Lower leg skin (tissue), 4 donors: ENCODE results near the gene DNAH10. TPM values are rescaled to one million over a fixed set of nuclear protein-coding genes. Genes with fewer than 3 reads are reported as not detected.

Source experiments
- DNase-seq, 2 donors: peaks; one replicate each; pipeline ENCODE4 v3.0.0-alpha.2; 2019; ENCODE audit warnings: low spot score in 2 of 2
- H3K4me3 ChIP-seq: fragments of 200-600 bp; sonication (generic); 2 replicates; pipeline ENCODE4 v1.5.1; 2017; ENCODE audit warnings: mild to moderate bottlenecking, low read depth; ENCODE audit not compliant: poor library complexity, severe bottlenecking
- POLR2A ChIP-seq, 2 donors: fragments of 450-650 bp; IDR thresholded peaks; one replicate each; pipeline ENCODE4 v1.6.1; 2016 to 2017; ENCODE audit warnings: antibody characterized with exemption in 2 of 2, mild to moderate bottlenecking in 1 of 2, moderate library complexity in 1 of 2
- WGBS, 2 donors: methylation state at CpG; one replicate each; pipeline ENCODE4 v1.1.5; 2018; 5-methylcytosine and 5-hydroxymethylcytosine counted together
- intact Hi-C: fragments of 100-400 bp; cut with DNase I; formaldehyde crosslinking; loops from one replicate; pipeline ENCODE4 v1.15.0; 2023; ENCODE audit warnings: low total_unique reads
- total RNA-seq, 4 donors: library from RNA; depleted of rRNA; stranded (reverse); fragments of >200 nt; gene quantifications; one replicate each; pipeline ENCODE4 v1.1.0, GENCODE V29; 2016
- TF ChIP-seq, protein P1 (sequence below), 3 donors: fragments of 450-650 bp; IDR thresholded peaks; one replicate each; pipeline ENCODE4 v1.5.1; 2016; ENCODE audit warnings: antibody characterized with exemption in 3 of 3, mild to moderate bottlenecking in 3 of 3, moderate library complexity in 2 of 3

DNAH10 gene
- total RNA-seq, 4 donors from 2014 or later: 0.02 to 0.27 (median 0.06) TPM; not detected in 1

DNA sequence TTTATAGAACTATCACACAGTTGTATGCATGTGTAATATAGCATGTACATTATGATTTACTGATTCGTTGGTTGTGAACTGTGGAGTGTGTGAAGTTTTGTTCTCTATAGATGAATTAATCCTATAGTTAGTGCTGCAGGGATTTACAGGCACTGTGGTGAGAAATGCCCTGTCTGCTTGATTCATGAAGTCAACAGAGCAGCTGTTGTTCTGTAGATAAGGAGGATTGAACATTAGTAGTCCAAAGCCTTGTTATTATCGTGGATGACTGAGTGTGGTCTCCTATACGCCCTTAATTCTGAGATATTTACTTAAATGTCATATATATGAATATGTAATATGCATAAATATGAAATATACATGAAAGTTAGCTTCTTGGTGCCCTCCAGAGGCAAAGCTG, 98.3 kb downstream of the DNAH10 start:
- no peak for TF ChIP-seq POLR2A (IDR thresholded peaks at IDR 0.05)
- TF ChIP-seq, protein P1, sequence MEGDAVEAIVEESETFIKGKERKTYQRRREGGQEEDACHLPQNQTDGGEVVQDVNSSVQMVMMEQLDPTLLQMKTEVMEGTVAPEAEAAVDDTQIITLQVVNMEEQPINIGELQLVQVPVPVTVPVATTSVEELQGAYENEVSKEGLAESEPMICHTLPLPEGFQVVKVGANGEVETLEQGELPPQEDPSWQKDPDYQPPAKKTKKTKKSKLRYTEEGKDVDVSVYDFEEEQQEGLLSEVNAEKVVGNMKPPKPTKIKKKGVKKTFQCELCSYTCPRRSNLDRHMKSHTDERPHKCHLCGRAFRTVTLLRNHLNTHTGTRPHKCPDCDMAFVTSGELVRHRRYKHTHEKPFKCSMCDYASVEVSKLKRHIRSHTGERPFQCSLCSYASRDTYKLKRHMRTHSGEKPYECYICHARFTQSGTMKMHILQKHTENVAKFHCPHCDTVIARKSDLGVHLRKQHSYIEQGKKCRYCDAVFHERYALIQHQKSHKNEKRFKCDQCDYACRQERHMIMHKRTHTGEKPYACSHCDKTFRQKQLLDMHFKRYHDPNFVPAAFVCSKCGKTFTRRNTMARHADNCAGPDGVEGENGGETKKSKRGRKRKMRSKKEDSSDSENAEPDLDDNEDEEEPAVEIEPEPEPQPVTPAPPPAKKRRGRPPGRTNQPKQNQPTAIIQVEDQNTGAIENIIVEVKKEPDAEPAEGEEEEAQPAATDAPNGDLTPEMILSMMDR (IDR thresholded peaks at IDR 0.05): no peak
- intact Hi-C loops: no loop called here
- no peak overlapping the region for H3K4me3 ChIP-seq
- DNase-seq: no peak
- 48 to 64% methylated on average over 3 of the region's 3 CpGs for WGBS, 2 donors

DNA sequence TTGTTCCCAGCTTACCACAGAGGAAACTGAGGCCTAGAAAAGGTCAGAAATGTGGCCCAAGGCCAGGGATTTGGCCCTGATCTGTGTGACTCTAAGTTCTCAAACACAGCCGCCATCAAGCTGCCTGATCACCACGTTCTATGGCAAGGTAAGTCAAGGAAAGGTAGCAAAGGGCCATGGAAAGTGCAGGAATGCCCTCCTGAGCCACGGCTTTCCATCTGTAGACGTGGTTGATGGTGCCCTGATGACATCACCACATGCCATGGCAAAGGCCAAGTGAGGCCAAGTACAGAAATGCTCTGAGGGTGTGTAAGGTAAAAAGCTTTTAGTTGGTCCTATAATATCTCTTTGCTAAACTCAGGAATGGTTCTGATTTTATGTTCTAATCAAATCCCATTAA, 99.3 kb downstream of the DNAH10 start:
- intact Hi-C loops: no loop called here
- 79 to 85% methylated on average over 4 of the region's 4 CpGs for WGBS, 2 donors
- TF ChIP-seq, protein P1 (IDR thresholded peaks at IDR 0.05): no peak
- TF ChIP-seq POLR2A (IDR thresholded peaks at IDR 0.05): no peak
- peak in 1 of 2 donors; percentile 54 for DNase-seq
- H3K4me3 ChIP-seq: no peak overlapping the region

DNA sequence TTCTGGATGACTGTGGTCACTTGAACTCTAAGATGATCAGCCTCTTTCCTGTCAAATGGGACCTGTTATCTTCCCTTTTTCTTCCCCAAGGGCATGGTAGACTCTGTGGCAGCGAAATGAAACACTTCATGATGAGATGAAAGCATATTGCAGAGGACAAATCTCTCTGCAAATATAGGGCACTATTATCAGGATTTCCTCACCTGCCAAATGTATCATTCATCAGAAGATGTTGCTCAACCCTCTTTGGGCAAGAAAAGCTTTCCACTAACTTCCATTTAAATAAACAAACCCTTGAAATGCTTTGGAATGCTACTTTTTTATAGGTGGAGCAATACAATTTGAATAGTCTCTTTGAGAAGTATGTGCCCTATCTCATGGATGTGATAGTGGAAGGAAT, 105.0 kb downstream of the DNAH10 start:
- WGBS, 2 donors: 68 to 85% methylated on average over 1 of the region's 1 CpG
- no peak overlapping the region for H3K4me3 ChIP-seq
- intact Hi-C loops: no loop called here
- TF ChIP-seq, protein P1 (IDR thresholded peaks at IDR 0.05): no peak
- no peak for TF ChIP-seq POLR2A (IDR thresholded peaks at IDR 0.05)
- no peak for DNase-seq

DNA sequence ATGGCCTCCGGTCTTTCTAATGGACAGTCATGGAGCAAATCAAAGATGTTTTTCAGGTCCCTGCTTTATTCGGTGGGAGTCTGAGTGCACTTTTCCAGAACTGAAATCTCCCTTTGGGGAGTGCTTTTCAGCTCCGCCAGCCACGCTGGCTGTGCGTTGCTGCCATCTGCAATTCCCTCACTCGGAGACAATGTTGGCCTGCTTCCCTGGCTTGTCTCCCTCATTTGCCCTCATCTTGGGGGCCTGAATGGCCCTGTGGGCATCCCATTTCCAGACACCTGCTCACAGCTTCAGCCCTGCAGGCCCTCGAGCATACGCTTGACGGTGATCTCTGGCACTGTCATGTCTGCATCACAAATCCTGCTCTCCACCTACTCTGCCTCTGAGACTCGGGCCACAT, 106.7 kb downstream of the DNAH10 start:
- H3K4me3 ChIP-seq: no peak overlapping the region
- TF ChIP-seq, protein P1 (IDR thresholded peaks at IDR 0.05): no peak
- TF ChIP-seq POLR2A (IDR thresholded peaks at IDR 0.05): no peak
- 81% methylated on average over 10 of the region's 10 CpGs for WGBS, 2 donors
- intact Hi-C loops: no loop called here
- no peak for DNase-seq

DNA sequence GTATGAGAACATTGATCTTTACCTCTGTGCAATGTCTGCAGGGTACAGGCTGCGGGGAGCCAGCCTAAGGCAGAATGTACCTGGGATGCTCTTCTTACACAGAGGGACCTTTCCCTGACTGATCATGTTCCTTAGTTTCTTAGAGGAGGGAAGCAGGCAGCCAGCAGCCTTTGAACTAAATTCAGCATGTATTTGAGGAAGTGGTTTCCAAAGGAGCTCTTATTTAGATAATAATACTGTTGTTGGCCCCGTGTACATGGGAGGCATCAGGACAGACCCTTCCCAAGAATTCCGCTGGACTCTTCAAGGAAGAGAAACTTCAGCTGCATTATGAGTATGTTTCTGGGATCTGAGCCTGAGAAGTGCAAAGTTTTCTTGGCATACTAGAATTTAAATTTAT, 111.7 kb downstream of the DNAH10 start:
- intact Hi-C loops: no loop called here
- DNase-seq: no peak
- H3K4me3 ChIP-seq: no peak overlapping the region
- WGBS, 2 donors: 70 to 77% methylated on average over 3 of the region's 3 CpGs
- no peak for TF ChIP-seq POLR2A (IDR thresholded peaks at IDR 0.05)
- TF ChIP-seq, protein P1 (IDR thresholded peaks at IDR 0.05): no peak

DNA sequence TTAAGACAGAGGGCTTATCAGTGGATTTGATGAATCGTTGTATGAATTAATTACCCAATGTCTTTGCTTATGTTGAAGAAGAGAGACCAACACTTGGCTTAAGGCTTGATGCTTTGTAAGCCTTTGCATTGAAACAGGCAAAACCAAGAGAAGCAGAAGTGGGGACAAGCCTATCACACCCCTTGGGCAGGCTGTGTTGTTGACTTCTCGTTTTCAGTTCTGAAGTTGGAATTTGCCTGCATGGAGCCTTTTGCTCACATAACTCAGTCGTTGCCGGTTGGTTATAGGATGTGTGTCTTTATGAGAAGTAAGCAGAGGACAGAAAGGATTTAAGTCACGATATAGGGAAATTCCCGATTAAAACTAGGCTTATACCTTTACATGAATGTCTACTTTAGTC, 115.9 kb downstream of the DNAH10 start:
- TF ChIP-seq, protein P1 (IDR thresholded peaks at IDR 0.05): no peak
- TF ChIP-seq POLR2A (IDR thresholded peaks at IDR 0.05): no peak
- 73 to 81% methylated on average over 6 of the region's 6 CpGs for WGBS, 2 donors
- intact Hi-C loops: no loop called here
- no peak overlapping the region for H3K4me3 ChIP-seq
- no peak for DNase-seq
